ENCODE measurements around the gene SETD7. TPM values are rescaled to one million over a fixed set of nuclear protein-coding genes. Genes with fewer than 3 reads are reported as not detected.

SETD7 gene
- total and polyA plus RNA-seq, 4 donors: 30.3 to 82.4 (median 58.8) TPM

DNA sequence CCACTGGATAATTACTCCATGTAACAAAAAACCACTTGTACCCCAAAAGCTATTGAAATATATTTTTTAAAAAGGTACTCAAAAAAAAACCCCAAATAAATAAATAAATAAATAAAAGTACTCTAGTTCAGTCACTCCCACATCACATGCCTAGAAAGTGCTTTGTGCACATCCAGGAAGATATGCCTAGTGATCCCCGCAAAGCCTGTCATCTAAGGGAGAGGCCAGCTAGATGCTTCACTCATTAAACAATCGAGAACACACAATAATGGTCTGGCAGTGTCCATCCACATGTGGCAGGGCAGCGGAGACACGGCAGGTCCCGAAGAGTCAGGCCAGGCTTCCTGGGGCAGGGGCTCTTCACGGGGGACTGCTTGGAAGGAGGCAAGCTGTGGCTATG is 54.5 kb downstream of the SETD7 start:
- no peak overlapping the region for H3K4me3 ChIP-seq (ENCODE audit: low read length in 2 of 2)
- no peaks in the 10 kb centered on the region for H3K4me1 ChIP-seq (ENCODE audit: control insufficient read depth in 1 of 2, insufficient read depth in 2 of 2, low read length in 2 of 2)
- DNase-seq (no peak), ATAC-seq (ENCODE audit: low FRiP score) (no peak)
- H3K27ac ChIP-seq (ENCODE audit: low read depth in 1 of 2, low read length in 2 of 2): no peak overlapping the region
- intact Hi-C loops (cut with DNase I): no loop called here
- peaks cover 0 to 2% of the 10 kb centered on the region in 2 donors for H3K27me3 ChIP-seq (ENCODE audit: control insufficient read depth in 1 of 2, insufficient read depth in 2 of 2, low read length in 1 of 2)
- peaks cover 1% of the 10 kb centered on the region for H3K9me3 ChIP-seq (ENCODE audit: control insufficient read depth, low read length)
- H3K36me3 ChIP-seq (ENCODE audit: control insufficient read depth in 1 of 2, insufficient read depth in 2 of 2, low read length in 1 of 2): no peaks in the 10 kb centered on the region
- WGBS, 2 donors: 78 to 88% methylated on average over 6 of the region's 6 CpGs

DNA sequence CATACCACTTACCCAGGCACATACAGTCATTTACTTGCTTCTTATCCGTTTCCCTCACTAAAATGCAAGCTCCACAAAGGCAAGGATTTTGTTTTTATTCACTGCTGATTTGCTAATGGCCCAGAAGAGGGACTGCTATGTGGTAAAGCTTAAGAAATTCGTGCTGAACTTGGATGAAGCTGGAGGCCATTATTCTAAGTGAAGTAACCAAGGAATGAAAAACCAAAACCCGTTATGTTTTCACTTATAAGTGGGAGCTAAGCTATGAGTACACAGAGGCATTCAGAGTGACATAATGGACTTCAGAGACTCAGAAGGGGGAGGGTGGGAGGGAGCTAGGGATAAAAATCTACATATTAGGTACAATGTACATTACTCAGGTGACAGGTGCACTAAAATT is 54.9 kb downstream of the SETD7 start:
- peaks cover 1% of the 10 kb centered on the region for H3K9me3 ChIP-seq (ENCODE audit: control insufficient read depth, low read length)
- peaks cover 0 to 2% of the 10 kb centered on the region in 2 donors for H3K27me3 ChIP-seq (ENCODE audit: control insufficient read depth in 1 of 2, insufficient read depth in 2 of 2, low read length in 1 of 2)
- ATAC-seq (ENCODE audit: low FRiP score): no peak
- no peaks in the 10 kb centered on the region for H3K36me3 ChIP-seq (ENCODE audit: control insufficient read depth in 1 of 2, insufficient read depth in 2 of 2, low read length in 1 of 2)
- H3K4me1 ChIP-seq (ENCODE audit: control insufficient read depth in 1 of 2, insufficient read depth in 2 of 2, low read length in 2 of 2): no peaks in the 10 kb centered on the region
- intact Hi-C loops (cut with DNase I): no loop called here
- WGBS, 2 donors: 34 to 47% methylated on average over 3 of the region's 3 CpGs
- no peak overlapping the region for H3K27ac ChIP-seq (ENCODE audit: low read depth in 1 of 2, low read length in 2 of 2)
- no peak overlapping the region for H3K4me3 ChIP-seq (ENCODE audit: low read length in 2 of 2)
- no peak for DNase-seq

DNA sequence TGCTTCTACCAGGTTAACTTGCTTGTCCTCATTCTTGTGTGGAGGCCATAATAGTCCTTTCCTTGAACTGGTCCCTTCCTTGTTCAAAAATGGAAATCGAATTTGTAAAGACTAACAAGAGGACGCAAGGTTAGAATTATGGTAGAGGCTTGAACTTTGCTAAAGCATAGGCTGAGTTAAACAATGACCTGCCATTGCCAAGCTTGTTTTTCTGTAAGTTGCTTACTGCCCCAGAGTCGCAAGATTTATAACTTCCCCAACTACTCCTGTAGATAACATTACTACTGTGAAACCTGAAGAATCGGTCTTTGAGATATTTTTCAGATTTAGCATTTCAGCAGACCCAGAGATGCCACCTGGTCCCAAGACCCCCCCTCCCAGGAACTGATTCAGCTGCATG is 56.8 kb downstream of the SETD7 start:
- Histone ChIP-seq H3K4me3 (ENCODE audit: low read length in 2 of 2) (no peak overlapping the region), H3K36me3 (ENCODE audit: control insufficient read depth in 1 of 2, insufficient read depth in 2 of 2, low read length in 1 of 2) (no peaks in the 10 kb centered on the region), H3K27me3 (ENCODE audit: control insufficient read depth in 1 of 2, insufficient read depth in 2 of 2, low read length in 1 of 2) (peaks cover 0 to 2% of the 10 kb centered on the region in 2 donors), H3K9me3 (ENCODE audit: control insufficient read depth, low read length) (peaks cover 1% of the 10 kb centered on the region), H3K4me1 (ENCODE audit: control insufficient read depth in 1 of 2, insufficient read depth in 2 of 2, low read length in 2 of 2) (no peaks in the 10 kb centered on the region), H3K27ac (ENCODE audit: low read depth in 1 of 2, low read length in 2 of 2) (no peak overlapping the region)
- no peak for DNase-seq
- intact Hi-C loops (cut with DNase I): loop anchor here (2.0 to 10.0 kb wide), 3 partner anchors 133 to 152 kb away; no protein-coding TSS in a partner anchor
- ATAC-seq (ENCODE audit: low FRiP score): no peak
- WGBS, 2 donors: 87 to 88% methylated on average over 4 of the region's 4 CpGs

DNA sequence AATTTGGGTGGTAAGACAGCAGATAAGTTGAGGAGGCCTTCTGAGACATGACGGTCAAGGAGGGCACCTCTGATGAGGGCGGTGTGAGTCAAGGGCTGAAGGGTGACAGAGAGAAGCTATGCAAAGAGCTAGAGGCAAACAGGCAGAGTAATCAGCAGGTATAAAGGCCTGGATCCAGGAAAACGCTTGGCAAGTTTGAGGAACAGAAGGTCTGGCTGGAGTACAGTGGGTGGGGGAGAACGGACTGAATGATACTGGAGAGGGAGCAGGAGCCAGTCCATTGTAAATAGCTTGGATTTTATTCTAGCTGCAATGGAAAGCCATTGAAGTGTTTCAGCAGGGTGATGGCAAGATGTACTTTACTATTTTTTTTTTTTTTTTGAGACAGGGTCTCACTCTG is 62.8 kb downstream of the SETD7 start:
- Histone ChIP-seq H3K36me3 (ENCODE audit: control insufficient read depth in 1 of 2, insufficient read depth in 2 of 2, low read length in 1 of 2) (no peaks in the 10 kb centered on the region), H3K27ac (ENCODE audit: low read depth in 1 of 2, low read length in 2 of 2) (no peak overlapping the region), H3K27me3 (ENCODE audit: control insufficient read depth in 1 of 2, insufficient read depth in 2 of 2, low read length in 1 of 2) (no peaks in the 10 kb centered on the region), H3K9me3 (ENCODE audit: control insufficient read depth, low read length) (peaks cover 2% of the 10 kb centered on the region), H3K4me3 (ENCODE audit: low read length in 2 of 2) (no peak overlapping the region), H3K4me1 (ENCODE audit: control insufficient read depth in 1 of 2, insufficient read depth in 2 of 2, low read length in 2 of 2) (no peaks in the 10 kb centered on the region)
- WGBS, 2 donors: 75 to 85% methylated on average over 4 of the region's 4 CpGs
- intact Hi-C loops (cut with DNase I): loop anchor here in 1 of 2 donors (10.0 kb wide), 1 partner anchor 142 kb away; no protein-coding TSS in a partner anchor
- ATAC-seq (ENCODE audit: low FRiP score) (no peak), DNase-seq (no peak)

DNA sequence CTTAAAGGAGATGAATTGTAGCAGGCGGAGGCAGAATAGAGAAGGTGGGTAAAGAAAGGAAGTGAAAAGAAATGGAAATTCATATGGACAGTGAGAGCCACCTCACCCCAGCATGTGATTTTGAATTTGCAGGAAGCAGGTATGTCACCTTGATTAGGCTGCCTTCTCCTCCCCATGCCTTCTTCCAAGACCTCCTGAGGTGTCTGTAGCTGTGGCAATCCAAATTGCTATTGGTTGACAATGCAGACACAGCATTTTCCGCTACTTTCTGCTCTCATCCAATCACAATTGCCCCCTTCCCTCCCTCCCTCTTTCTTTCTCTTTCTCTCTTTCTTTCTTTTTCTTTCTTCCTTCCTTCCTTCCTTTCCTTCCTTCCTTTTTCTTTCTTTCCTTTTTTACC is 63.6 kb downstream of the SETD7 start:
- Histone ChIP-seq H3K36me3 (ENCODE audit: control insufficient read depth in 1 of 2, insufficient read depth in 2 of 2, low read length in 1 of 2) (no peaks in the 10 kb centered on the region), H3K4me3 (ENCODE audit: low read length in 2 of 2) (no peak overlapping the region), H3K4me1 (ENCODE audit: control insufficient read depth in 1 of 2, insufficient read depth in 2 of 2, low read length in 2 of 2) (no peaks in the 10 kb centered on the region), H3K9me3 (ENCODE audit: control insufficient read depth, low read length) (peaks cover 2% of the 10 kb centered on the region), H3K27ac (ENCODE audit: low read depth in 1 of 2, low read length in 2 of 2) (no peak overlapping the region), H3K27me3 (ENCODE audit: control insufficient read depth in 1 of 2, insufficient read depth in 2 of 2, low read length in 1 of 2) (no peaks in the 10 kb centered on the region)
- WGBS, 2 donors: 95 to 98% methylated on average over 2 of the region's 2 CpGs
- DNase-seq (no peak), ATAC-seq (ENCODE audit: low FRiP score) (no peak)
- intact Hi-C loops (cut with DNase I): loop anchor here in 1 of 2 donors (10.0 kb wide), 1 partner anchor 142 kb away; no protein-coding TSS in a partner anchor

DNA sequence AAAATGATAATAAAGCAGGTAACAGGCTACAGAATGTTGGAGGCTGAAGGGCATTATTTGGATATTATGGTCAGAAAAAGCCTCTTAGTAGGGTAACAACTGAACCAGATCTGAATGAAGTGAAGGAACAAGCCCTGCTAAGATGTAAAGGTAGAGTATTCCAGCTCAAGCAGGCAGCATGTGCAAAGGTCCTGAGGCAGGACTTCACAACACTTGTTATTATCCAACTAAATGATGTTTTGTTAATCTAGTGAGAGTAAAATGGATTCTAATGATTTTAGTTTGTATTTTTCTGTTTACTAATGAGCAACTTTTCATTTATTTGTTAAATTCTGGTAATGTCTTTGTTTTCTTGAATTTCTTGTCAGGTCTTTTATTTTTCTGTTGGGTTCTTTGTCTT is 66.4 kb downstream of the SETD7 start:
- H3K4me3 ChIP-seq (ENCODE audit: low read length in 2 of 2): no peak overlapping the region
- intact Hi-C loops (cut with DNase I): loop anchor here in 1 of 2 donors (10.0 kb wide), 1 partner anchor 145 kb away; no protein-coding TSS in a partner anchor

DNA sequence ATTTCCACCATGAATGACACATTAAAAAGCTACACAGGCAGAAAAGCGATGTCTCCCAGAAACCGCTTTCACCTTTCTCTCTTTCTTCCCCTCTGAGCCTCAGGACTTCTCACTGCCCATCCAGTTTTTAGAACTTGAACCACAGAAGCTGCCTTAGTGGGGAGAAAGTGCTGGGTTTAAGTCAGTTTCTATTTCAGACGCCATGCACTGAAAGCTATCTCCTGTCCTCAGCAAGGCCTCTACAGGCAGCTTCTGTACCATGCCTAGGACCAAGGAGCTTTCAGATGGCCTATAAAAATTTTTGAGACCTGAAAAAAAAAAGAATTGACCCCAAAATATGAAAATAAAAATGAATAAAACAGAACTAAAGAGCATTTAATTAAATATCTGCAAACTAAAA is 67.6 kb downstream of the SETD7 start:
- Histone ChIP-seq H3K9me3 (ENCODE audit: control insufficient read depth, low read length) (no peaks in the 10 kb centered on the region), H3K36me3 (ENCODE audit: control insufficient read depth in 1 of 2, insufficient read depth in 2 of 2, low read length in 1 of 2) (no peaks in the 10 kb centered on the region), H3K4me1 (ENCODE audit: control insufficient read depth in 1 of 2, insufficient read depth in 2 of 2, low read length in 2 of 2) (no peaks in the 10 kb centered on the region), H3K27me3 (ENCODE audit: control insufficient read depth in 1 of 2, insufficient read depth in 2 of 2, low read length in 1 of 2) (no peaks in the 10 kb centered on the region), H3K27ac (ENCODE audit: low read depth in 1 of 2, low read length in 2 of 2) (no peak overlapping the region), H3K4me3 (ENCODE audit: low read length in 2 of 2) (no peak overlapping the region)
- DNase-seq (no peak), ATAC-seq (ENCODE audit: low FRiP score) (no peak)
- intact Hi-C loops (cut with DNase I): no loop called here
- WGBS, 2 donors: 92 to 94% methylated on average over 3 of the region's 3 CpGs

More for the DNA sequence above, 66.4 kb downstream of the SETD7 start:
- Histone ChIP-seq H3K36me3 (ENCODE audit: control insufficient read depth in 1 of 2, insufficient read depth in 2 of 2, low read length in 1 of 2) (no peaks in the 10 kb centered on the region), H3K27ac (ENCODE audit: low read depth in 1 of 2, low read length in 2 of 2) (no peak overlapping the region), H3K9me3 (ENCODE audit: control insufficient read depth, low read length) (peaks cover 2% of the 10 kb centered on the region), H3K27me3 (ENCODE audit: control insufficient read depth in 1 of 2, insufficient read depth in 2 of 2, low read length in 1 of 2) (no peaks in the 10 kb centered on the region), H3K4me1 (ENCODE audit: control insufficient read depth in 1 of 2, insufficient read depth in 2 of 2, low read length in 2 of 2) (no peaks in the 10 kb centered on the region)
- ATAC-seq (ENCODE audit: low FRiP score) (no peak), DNase-seq (no peak)

DNA sequence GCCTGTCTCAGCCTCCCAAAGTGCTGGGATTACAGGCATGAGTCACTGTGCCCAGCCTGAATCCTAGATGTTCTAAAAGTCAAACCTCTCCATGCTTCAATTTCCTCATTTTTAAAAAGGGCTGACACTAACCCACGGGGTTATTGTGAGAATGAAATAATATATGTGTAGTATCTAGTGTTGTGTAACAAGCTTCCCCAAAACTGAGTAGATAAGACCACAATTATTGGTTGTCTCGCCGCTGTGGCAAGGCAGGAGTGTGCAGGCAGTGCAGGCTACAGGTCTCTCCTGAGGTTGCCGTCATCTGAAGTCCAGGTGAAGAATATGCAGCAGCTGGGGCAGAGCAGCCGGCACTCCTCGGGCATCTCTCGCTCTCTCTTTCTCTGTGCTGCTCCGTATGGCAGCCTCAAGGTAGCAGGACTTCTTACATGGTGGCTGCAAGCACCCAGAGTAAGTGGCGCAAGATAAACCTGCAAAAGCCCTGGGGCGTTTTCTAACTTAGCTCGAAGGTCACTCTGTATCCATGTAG is 71.2 kb downstream of the SETD7 start:
- no peaks in the 10 kb centered on the region for H3K27me3 ChIP-seq (ENCODE audit: control insufficient read depth in 1 of 2, insufficient read depth in 2 of 2, low read length in 1 of 2)
- 87 to 90% methylated on average over 11 of the region's 11 CpGs for WGBS, 2 donors
- no peaks in the 10 kb centered on the region for H3K36me3 ChIP-seq (ENCODE audit: control insufficient read depth in 1 of 2, insufficient read depth in 2 of 2, low read length in 1 of 2)
- no peak for ATAC-seq (ENCODE audit: low FRiP score)
- H3K4me3 ChIP-seq (ENCODE audit: low read length in 2 of 2): no peak overlapping the region
- H3K27ac ChIP-seq (ENCODE audit: low read depth in 1 of 2, low read length in 2 of 2): no peak overlapping the region
- intact Hi-C loops (cut with DNase I): no loop called here
- no peaks in the 10 kb centered on the region for H3K4me1 ChIP-seq (ENCODE audit: control insufficient read depth in 1 of 2, insufficient read depth in 2 of 2, low read length in 2 of 2)
- H3K9me3 ChIP-seq (ENCODE audit: control insufficient read depth, low read length): no peaks in the 10 kb centered on the region
- no peak for DNase-seq

DNA sequence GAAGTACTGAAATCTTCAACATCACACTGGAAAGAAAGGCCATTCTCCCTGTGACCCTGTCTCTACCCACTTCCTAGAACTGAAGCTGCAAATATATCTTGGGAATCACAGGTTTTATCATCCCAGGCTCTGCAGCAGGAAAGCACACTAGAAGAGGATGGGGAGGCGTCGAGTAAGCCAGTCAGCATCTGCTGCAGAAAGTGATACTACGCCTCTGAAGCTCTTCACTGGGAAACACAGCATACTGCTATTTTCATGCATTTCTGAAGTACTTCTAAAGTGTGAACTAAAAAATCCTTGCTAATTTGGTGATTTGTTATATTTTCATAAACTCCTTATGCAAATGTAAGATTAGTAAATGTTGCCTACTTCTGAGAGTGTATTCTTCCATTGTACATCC is 73.0 kb downstream of the SETD7 start:
- Histone ChIP-seq H3K9me3 (ENCODE audit: control insufficient read depth, low read length) (no peaks in the 10 kb centered on the region), H3K36me3 (ENCODE audit: control insufficient read depth in 1 of 2, insufficient read depth in 2 of 2, low read length in 1 of 2) (no peaks in the 10 kb centered on the region), H3K4me1 (ENCODE audit: control insufficient read depth in 1 of 2, insufficient read depth in 2 of 2, low read length in 2 of 2) (no peaks in the 10 kb centered on the region), H3K4me3 (ENCODE audit: low read length in 2 of 2) (no peak overlapping the region), H3K27ac (ENCODE audit: low read depth in 1 of 2, low read length in 2 of 2) (no peak overlapping the region), H3K27me3 (ENCODE audit: control insufficient read depth in 1 of 2, insufficient read depth in 2 of 2, low read length in 1 of 2) (no peaks in the 10 kb centered on the region)
- ATAC-seq (ENCODE audit: low FRiP score) (no peak), DNase-seq (no peak)
- WGBS, 2 donors: 97 to 99% methylated on average over 3 of the region's 3 CpGs
- intact Hi-C loops (cut with DNase I): no loop called here

All from aorta (tissue), 5 donors.